ENCODE results near the gene BSN.

Gene BSN

DNA sequence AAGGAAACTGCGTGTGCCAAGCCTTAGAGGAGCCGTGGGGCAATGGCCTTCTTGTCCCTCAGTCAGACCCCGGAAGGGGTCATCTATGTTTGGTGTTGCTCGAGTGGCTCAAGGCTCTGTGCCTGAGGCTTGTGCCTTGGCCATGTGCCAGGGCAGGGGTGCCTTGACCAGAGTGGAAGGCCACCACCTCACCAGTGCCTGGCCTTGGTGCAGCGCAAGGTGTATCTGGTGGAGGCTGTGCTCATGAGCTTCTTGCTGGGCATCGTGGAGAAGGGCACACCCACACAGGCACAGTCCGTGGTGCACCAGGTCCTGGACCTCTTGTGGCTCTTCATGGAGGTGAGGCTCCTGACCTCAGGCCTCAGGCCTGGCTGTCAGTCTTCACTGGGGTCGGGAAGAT lies 145.7 kb downstream of the BSN start:
- TF ChIP-seq, protein P1, sequence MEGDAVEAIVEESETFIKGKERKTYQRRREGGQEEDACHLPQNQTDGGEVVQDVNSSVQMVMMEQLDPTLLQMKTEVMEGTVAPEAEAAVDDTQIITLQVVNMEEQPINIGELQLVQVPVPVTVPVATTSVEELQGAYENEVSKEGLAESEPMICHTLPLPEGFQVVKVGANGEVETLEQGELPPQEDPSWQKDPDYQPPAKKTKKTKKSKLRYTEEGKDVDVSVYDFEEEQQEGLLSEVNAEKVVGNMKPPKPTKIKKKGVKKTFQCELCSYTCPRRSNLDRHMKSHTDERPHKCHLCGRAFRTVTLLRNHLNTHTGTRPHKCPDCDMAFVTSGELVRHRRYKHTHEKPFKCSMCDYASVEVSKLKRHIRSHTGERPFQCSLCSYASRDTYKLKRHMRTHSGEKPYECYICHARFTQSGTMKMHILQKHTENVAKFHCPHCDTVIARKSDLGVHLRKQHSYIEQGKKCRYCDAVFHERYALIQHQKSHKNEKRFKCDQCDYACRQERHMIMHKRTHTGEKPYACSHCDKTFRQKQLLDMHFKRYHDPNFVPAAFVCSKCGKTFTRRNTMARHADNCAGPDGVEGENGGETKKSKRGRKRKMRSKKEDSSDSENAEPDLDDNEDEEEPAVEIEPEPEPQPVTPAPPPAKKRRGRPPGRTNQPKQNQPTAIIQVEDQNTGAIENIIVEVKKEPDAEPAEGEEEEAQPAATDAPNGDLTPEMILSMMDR (IDR thresholded peaks at IDR 0.05; ENCODE audit: control insufficient read depth, insufficient read depth, low read depth, low read length, missing control alignments) = no peak
- no peak for DNase-seq (ENCODE audit: low read depth)

DNA sequence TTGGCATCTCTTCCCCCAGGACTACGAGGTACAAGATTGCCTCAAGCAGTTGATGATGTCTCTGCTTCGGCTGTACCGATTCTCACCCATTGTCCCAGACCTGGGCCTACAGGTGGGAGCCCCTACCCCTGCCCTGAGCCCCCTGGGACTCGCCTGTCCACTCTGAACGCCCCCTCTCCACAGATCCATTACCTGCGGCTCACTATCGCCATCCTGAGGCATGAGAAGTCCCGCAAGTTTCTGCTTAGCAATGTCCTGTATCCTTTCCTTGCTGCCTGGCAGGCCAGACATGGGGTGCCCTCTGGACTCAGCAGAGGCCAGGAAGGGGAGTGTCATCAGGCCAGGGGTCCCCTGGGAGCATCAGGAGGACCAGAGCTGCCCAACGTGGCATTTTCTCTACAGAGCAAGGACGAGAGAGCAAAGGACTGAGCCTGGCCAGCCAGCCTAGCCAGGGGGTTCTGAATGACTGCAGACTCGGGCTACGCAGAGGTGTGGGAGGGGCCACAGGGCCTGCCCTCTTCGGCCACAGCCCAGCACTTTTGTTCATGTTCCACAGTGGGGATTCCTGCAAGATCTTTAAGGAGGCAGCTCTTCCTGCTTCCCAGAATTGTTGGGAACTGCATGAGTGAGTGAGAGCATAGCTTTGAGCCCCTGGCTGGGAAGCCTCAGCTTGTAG lies 146.3 kb downstream of the BSN start:
- TF ChIP-seq, protein P1 (IDR thresholded peaks at IDR 0.05; ENCODE audit: control insufficient read depth, insufficient read depth, low read depth, low read length, missing control alignments) = no peak
- no peak for DNase-seq (ENCODE audit: low read depth)
- H3K4me3 ChIP-seq (ENCODE audit: control insufficient read depth, low read depth, low read length) = no peak overlapping the region

More for the DNA sequence above, 145.7 kb downstream of the BSN start:
- H3K4me3 ChIP-seq (ENCODE audit: control insufficient read depth, low read depth, low read length) = no peak overlapping the region

DNA sequence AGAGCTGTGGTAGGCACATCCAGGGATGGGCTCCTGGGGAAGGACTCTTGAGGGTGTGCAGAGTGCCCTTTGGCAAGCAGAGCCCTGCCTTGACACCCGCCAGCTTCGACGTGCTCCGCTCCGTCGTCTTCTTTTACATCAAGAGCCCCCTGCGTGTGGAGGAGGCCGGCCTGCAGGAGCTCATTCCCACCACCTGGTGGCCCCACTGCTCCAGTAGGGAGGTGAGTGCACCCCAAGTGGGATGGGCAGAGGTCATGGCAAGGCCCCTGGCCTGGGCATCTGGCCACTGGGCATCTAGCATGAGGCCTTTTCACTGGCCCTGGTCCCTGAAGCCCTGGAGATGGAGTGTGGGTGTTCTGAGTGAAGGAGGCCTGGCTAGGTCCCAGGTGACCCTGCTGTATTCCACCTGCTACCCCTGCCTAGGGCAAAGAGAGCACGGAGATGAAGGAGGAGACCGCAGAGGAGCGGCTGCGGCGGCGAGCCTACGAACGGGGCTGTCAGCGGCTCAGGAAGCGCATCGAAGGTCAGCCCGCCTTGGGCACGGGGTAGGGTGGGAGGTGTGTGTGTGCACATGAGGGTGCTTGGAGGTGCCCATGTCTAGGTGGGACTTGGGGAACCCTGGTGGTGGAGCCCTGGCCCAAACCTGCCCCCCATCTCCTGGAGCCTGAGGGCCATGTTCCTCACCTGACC lies 147.3 kb downstream of the BSN start:
- no peak for DNase-seq (ENCODE audit: low read depth)
- H3K4me3 ChIP-seq (ENCODE audit: control insufficient read depth, low read depth, low read length) = no peak overlapping the region
- TF ChIP-seq, protein P1 (IDR thresholded peaks at IDR 0.05; ENCODE audit: control insufficient read depth, insufficient read depth, low read depth, low read length, missing control alignments) = peak; percentile 60

DNA sequence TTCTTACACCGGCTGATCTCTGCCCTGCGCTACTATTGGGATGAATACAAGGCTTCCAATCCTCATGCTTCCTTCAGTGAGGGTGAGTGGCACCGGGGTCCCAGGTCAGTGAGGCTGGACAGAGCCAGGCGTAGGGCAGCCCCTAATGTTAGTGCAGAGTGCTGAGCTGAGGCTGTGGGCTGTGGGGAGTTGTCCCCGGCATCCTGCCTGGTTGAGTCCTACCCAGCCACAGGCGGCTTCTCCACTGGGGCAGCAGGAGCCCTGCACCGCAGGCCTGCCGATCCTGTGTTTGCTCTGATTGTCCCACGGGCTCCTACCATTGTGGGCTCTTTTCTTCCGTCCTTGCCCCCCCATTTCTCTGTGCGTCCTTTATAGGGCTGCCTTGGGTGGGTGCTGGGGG lies 148.4 kb downstream of the BSN start:
- H3K4me3 ChIP-seq (ENCODE audit: control insufficient read depth, low read depth, low read length) = no peak overlapping the region
- TF ChIP-seq, protein P1 (IDR thresholded peaks at IDR 0.05; ENCODE audit: control insufficient read depth, insufficient read depth, low read depth, low read length, missing control alignments) = no peak
- no peak for DNase-seq (ENCODE audit: low read depth)

DNA sequence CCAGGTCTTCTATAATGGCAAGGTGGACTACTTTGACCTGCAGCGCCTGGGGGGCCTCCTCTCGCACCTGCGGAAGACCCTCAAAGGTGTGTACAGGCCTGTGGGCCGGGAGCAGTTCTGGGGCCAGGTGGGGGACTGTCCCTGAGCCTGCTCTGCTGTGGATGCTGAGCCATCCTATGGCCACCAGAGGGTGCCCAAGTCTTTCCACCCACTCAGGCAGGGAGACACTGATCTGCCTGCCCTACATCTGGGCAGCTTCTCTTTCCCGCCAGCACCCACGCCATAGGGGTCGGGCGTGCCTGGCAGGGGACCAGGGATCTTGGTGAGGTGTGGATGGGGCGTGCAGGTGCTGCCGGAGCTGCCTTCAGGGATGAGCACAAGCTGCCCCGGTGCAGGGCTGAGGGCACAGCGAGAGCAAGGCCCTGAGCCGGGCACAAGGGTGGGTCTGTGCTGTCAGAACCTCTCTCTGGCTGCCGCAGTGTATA lies 149.2 kb downstream of the BSN start:
- TF ChIP-seq, protein P1 (IDR thresholded peaks at IDR 0.05; ENCODE audit: control insufficient read depth, insufficient read depth, low read depth, low read length, missing control alignments) = peak; percentile 90
- no peak overlapping the region for H3K4me3 ChIP-seq (ENCODE audit: control insufficient read depth, low read depth, low read length)
- DNase-seq (ENCODE audit: low read depth) = no peak

DNA sequence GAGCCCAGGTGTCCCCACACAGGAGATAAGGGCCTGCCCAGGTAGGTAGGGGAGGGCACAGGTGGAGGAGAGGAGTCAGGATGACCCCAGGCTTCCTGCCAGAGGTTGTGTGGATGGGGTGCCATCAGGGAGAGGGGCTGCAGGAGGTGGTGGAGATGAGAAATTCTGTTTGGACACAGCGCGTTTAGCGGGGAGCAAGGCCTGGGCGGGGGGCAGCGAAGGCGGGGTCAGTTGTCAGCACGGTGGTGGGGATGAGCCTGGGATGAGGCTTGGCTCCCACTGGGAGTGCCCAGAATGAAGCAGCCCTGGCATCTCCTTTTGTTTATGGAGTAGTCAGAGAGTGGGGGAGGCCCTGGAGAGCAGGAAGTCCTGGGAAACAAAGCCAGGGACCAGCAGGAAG lies 149.7 kb downstream of the BSN start:
- TF ChIP-seq, protein P1 (IDR thresholded peaks at IDR 0.05; ENCODE audit: control insufficient read depth, insufficient read depth, low read depth, low read length, missing control alignments) = no peak
- no peak for DNase-seq (ENCODE audit: low read depth)
- no peak overlapping the region for H3K4me3 ChIP-seq (ENCODE audit: control insufficient read depth, low read depth, low read length)

Data from AG09309 (cell line).